HG02642 (cell line): ENCODE measurements around the gene CENPP.

Experiments
- ATAC-seq: cut with Tn5 transposase; IDR thresholded peaks from one replicate; pipeline ENCODE4 v1.9.1; 2021; ENCODE audit warnings: mild to moderate bottlenecking; ENCODE audit not compliant: unreplicated experiment, poor library complexity

The CENPP gene

DNA sequence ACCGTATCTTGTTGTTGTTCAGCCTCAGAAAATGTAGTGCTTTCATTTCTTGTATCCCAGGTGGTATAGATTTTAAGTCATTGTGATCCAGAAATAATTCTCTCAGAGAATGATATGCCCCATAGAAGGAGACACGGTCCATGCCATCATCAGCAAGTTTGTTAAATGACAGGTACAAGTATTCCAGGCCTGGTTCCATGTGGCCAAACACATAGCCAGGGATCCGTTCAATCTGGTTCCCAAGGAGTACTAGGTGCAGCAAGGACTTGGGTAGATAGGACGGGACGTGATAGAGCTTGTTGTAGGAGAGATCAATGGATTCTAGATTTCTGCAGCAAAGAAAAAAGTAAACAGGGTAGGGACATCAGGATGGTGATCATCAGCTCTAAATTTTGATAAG lies 175.0 kb downstream of the CENPP start:
- no peak for ATAC-seq

DNA sequence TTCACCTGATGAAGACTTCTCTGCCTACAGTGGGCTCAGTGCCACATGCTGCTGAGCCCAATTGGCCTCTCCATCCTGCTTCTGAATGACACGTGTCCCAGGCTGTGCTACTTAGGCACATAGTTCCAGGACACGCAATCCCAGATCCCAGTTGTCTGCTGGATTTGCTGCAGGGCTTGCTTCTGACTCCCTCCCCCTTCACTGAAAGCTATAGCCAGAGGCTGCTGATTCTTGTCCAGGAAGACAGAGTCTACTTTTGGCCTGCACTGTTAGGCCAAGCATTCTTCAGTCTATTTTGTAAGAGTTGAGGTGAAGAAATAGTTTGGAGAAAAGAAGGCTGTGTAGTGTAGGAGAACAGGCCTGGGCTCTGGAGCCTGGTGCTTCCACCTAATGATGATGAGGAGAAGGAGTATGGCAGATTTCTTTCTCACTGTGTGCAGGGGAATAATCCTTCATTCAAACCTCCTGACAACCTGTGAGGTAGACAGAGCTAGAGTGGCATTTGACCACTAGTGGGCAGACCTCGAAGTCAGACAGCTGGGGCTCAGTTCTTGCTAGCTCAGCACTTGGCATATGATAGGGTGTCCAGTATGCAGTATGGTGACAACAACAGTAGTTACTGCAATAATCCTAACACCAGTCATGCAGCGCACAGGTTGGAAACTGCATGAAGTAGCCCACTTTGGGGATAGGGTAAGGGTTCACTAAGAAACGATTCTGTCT lies 176.1 kb downstream of the CENPP start:
- peak; percentile 50 for ATAC-seq

DNA sequence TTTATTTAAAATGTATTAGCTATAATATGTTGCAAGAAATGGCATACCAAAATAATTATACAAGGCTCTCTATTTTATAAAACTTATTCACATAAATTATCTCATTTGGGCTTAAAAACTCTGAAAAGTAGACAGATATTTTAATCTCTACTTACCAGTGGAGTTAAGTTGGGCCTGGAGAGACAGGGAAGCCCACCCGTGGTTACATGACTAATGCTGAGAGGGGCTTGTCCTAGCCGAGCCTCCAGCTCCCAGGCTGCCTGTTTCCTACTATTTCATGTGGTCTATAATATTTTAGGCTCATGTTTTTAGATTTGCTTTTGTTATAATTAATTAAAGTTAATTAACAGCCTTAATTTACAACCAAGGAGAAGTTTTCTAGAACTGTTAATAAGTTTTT lies 177.4 kb downstream of the CENPP start:
- ATAC-seq: no peak

DNA sequence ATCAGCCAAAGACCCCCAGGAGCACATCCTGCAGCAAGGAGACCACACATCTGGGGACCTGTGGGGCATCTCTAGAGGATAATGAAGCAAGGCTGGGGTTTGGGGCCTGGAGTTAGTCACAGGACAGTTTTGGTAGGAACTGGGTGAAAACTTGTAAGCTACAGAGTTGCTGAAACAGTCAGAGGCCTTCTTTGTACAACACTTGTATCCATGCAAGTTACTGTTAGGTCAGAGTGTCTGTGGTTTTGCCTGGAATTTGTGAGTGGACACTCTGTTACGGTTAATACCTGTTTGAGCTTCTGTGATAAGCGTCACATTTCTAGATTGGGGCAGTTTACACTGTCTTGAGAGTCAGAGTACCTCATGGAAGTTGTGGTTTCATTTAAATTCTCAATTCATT lies 179.1 kb downstream of the CENPP start:
- no peak for ATAC-seq

DNA sequence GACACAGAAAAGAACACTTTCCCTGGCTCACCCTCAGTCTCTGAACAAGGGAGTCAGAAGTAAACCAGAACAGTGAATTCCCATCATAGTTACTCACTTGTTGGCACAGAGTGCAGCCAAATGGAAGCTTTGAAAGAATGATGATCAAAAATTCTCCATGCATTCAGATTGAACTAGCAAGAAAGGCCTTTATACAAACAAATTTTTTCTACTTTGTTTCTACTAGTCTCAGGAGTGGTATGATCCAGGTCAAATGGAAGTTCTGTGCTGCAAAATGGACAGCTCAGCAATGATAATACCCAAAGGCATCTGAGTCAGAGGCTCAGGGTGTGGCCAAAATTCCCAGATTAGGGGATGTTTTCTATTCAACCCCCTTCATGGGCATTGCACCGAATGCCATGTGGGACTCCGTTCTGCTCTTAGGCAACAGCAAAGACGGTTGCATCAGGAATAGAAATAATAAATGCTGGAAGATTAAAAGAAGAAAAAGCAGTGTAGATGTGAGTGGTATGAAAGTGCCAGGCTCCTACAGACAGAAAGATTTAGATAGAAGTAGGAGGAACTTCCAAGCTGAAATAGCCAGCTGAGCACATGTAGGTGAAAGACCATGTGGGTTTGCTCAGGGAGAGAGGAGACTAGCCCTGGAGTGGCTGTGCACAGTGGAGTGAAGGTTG lies 180.6 kb downstream of the CENPP start:
- ATAC-seq: no peak

DNA sequence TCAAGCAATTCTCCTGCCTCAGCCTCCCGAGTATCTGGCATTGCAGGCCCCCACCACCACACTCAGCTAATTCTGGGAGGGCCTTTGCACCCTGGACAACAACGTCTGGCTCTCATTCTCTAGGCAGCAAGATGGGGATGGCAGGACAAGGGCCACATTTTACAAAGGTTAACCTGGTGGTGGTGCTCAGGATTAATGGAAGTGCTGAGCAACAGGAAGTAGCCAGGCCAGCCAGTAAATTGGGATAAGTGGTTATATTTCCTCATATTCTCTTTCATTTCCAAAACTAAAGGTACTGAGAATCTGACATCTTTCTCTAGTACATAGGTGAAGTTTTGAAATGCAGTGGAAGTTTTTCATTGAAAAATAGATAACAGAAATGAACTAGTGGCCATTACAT lies 181.3 kb downstream of the CENPP start:
- no peak for ATAC-seq

DNA sequence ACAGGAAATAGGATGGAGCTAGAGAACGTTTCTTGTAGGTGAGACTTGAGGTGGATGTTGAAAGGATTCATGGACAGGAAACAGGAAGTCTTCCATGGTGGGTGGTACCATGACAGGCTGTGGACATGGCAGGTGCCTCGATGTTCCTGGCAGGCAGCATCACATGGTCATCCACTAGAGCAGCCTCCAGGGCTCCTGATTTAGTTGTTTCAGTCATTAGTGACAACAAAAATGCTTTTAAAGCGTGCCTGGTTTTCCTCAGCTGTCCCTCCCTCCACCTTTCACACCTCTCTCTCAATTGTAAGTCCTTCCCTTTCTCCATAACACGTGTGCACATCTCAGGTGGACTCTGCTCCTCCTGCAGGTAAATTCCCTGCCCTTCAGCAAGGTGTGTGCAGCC lies 181.7 kb downstream of the CENPP start:
- ATAC-seq: no peak

DNA sequence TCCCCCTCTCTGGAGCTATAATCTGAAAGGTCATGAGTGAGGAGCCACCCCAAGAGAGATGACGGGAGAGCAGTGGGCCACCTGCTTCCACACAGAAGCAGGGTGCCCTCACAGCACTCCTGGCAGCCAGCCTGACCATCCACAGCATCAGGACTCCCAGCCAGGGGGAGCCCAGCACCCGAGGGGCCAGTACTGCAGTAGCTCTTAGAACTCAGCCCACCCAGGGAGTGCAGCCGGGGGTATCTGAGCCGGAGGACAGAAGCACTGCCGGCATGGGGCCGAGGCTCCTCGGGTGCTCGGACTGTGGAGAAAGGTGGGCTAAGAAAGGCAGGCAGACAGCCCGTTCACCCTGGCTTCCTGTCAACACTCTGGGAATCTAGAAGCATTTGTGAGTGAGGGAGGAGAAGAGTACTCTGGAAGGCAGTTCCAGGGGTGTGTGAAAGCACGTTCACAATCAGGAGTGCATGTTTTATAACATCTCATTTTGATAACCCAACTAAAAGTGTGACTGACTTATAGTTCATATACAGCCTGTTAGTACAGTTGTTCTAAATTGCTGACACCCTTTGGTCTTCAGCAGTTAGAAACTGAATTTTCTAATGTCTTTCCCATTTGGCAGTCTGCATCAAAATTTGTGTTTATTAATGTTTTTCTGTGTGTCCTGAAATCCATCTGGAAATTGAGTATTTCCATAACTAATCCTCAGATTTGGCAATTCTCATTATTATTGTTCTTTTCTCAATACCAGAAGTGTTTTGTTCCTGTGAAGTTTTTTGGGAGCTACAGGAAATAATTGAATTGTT lies 182.5 kb downstream of the CENPP start:
- no peak for ATAC-seq

DNA sequence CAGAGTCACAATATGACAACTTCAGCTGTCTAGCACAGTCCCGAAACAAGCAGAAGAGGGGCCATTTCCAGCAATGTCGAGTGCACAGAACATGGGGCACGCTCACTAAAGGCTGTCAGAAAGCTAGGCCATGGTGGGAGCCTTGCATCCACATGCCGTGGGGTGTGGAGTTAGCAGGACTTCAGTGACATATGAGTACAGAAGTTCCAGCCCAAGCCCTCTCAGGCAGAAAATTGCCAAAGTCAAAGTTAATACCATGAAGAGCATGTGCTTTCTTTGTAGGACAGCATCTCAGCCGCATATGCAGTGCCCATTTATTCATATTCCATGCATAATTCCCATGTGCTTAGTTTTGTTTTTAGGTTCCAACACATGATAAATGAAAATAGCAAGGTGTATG lies 183.3 kb downstream of the CENPP start:
- no peak for ATAC-seq

DNA sequence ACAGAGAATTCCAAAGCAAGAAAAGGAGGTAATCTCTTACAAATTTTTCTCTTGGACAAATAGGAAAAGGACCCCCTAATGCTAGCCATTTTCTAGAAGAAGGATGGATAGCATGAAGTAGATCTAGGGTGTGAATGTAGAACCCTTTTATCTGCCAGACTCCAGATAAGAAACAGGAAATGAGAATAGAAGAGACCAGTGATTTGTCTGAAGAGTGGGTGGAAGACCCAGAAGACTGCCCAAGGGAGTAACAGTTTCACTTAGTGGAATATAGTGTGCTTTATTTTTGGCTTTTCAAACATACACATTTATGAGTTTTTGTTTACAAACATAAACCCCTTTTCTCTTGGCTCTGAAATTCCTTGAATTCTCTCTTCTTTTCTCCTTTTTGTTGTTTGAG lies 185.0 kb downstream of the CENPP start:
- no peak for ATAC-seq

DNA sequence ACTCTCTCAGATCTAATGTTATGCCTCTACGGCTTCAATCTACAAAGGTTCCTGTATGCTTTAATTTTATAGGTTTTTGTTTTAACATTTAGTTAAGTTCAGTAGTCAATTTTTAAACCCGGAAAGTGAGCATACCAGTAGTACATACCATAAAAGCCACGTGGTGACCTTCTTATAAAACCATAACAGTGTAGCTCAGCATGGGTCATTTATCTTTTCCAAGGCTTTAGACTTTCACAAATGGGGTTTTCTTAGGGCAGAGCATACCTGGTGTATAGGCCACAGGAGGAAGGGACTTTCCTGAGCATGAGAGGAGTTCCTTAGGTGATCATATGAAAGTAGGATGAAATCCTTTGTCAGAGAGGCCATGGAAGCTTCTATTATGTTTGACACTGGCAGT lies 186.9 kb downstream of the CENPP start:
- no peak for ATAC-seq

DNA sequence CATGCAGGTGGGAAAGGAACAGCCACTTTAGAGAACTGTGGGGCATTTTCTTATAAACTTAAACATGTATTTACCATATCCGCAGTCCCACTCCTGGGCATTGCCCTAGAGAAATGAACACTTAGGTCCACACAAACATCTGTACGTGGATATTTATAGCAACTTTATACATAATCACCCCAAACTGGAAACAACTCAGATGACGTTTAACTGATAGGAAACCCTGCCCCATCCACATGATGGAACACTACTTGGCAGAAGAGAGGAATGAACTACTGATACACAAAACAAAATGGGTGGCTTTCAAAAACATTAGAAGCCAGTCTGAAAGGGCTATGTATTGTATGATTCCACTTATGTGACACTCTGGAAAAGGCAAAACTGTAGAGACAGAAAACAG lies 187.6 kb downstream of the CENPP start:
- no peak for ATAC-seq

DNA sequence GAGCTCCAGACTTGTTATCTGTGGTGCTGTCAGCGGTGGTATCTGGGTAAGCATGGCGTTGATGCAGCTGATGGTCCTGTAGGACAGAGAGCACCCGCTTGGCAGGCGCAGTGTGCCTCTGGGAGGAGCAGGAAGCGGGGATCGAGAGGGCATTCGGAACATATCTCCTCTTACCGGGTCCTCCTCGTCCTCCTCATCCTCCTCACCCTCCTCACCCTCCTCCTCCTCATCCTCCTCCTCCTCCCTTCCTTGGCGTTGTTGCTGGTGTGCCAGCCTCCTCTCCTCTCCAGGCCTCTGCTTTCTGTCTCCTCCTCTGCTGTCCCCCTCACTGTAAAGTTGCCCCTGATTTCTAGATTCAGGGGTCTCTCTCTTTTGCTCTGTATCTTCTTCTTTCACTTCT lies 188.9 kb downstream of the CENPP start:
- no peak for ATAC-seq

DNA sequence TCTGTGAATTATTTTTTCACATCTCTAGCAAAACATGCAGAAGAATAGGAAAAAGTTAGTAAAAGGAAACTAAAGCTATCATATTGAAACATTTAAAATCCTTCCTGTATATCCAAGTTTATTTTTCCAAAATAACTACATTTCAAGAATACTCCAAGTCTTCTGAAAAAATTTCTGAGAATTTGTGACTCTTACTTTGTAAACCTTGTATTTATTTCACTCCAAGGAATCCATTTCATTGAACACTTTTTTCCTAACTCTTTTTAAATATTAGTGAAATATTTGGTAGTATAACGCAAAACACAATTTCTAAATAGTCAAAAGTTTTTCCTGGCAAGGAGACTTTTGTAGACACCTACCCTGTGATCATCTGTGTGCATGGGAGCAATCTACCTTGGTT lies 190.8 kb downstream of the CENPP start:
- ATAC-seq: no peak

DNA sequence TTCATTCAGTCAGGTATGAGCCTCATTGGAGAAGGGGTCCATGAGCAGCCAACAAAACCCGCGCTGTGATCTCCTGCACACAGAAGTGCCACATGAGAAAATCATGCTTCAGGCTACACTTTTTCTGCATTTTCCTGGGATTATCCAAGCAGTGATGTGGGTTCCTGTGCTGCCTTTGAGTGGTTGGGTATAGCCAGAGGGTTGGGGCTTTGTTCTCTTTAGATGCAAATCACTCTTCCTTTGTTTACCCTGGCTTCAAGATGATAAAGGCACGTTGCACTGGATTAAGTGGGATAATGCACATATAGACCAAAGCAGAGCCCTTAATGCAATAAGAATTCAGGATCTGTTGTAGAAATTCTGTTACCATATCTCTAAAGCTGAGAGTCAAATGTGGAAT lies 191.3 kb downstream of the CENPP start:
- ATAC-seq: no peak

DNA sequence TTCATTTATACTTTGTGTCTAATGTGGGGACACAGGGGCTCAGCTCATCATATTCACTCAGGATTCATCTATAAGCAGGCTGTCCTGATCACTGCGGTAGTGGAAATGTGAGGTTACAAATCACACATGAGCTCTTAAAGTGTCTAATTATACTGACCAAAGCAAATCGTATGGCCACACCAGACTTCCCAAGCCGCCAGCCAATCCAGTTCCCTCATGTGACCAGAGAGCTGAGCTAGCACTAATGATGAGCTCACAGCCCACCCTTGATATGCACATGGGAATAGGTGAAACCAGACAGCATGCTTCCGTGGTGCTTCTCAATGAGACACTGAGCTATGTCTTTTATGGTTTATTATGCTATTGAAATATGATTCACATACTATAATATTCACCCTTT lies 192.4 kb downstream of the CENPP start:
- no peak for ATAC-seq

DNA sequence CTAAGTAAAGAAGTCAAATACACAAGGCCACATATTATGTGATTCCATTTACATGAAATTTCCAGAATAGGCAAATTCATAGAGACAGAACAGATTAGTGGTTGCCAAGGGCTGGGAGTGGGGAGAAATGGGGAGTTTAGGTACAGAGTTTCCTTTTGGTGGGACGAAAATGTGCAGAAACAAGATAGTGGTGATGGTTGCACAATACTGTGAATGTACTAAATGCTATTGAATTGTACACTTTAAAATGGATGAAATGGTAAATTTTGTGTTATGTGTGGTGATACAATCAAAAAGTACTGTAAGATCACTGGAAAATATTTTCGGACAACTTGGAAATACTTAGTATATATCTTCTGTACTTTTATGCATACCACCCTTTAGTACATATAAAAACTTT lies 195.1 kb downstream of the CENPP start:
- ATAC-seq: no peak

DNA sequence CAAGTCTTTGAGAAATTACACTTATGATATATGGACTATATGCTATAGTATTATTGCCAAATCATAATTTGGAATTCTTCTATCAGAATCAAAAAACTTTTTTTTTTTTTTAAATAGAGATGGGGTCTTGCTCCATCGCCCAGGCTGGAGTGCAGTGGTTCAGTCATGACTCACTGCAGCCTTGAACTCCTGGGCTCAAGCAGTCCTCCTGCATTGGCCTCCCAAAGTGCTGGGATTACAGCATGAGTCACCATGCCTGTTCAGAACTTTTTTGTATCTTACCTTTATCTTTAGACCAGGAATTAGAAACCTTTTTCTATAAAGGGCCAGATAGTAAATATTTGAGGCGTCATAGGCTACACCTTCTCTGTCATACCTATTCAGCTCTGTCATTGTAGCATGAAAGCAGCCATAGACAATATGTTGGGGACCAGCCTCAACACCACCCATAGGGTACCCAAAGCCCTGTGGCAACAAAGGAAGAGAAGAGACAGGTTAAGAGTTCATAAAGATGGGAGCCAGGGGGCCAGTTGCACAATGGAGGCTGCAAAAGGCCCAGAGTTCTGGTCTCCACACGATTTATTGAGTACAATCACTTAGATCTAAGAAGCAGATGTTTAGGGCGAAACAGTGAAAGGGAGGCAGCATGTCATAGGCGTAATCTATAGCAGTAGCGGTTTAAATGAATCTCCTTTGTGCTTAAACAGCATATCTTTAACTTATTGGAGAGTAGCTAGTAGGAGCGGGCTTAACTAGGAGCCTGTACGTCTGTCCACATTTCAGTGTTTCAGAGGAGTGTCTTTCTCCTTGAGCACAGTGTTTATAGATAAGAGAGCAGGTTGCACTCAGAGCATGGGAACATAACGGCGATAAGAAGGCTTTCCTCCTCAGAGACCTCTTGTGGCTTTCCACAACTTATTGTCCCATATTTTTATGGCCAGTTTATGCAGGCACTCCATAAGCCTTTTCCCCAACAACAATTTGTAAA lies 197.5 kb downstream of the CENPP start:
- no peak for ATAC-seq

DNA sequence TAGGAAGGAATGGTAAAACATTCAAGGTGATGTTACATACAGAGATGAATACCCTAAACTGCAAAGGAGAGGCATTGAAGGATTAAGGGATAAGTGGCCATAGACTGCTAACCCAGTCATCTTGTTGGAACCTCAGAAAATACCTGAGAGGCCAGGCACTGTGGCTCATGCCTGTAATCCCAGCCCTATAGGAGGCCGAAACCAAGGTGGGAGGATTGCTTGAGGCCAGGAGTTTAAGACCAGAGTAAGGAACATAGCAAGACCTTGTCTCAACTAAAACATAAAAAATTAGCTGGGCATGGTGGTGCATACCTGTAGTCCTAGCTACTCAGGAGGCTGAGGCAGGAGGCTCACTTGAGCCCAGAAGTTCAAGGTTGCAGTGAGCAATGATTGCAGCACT lies 199.1 kb downstream of the CENPP start:
- no peak for ATAC-seq

DNA sequence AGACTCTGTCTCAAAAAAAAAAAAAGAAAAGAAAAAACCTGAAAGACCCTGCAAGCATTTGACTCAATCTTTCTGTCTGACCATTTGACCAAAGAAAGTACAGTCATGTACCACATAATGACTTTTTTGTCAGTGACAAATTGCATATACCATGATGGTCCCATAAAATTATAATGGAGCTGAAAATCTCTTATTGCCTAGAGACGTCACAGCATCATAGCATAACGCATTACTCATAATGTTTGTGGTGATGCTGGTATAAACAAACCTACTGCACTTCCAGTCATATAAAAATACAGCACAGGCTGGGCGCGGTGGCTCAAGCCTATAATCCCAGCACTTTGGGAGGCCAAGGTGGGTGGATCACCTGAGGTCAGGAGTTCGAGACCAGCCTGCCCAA lies 199.6 kb downstream of the CENPP start:
- ATAC-seq: no peak
